Stimulated activated CD4-positive, alpha-beta T cell treated with anti-CD3 and anti-CD28 coated beads, Interleukin-12 subunit alpha, Interleukin-12 subunit beta, amount 100 ng/mL, for 24 hours (primary cell): ENCODE measurements around the gene FZD8.

Experiments
- DNase-seq, 2 experiments: peaks; one replicate each; pipeline ENCODE4 v3.0.0-alpha.2; 2020; ENCODE audit warnings: low read depth in 2 of 2

Gene FZD8

GRCh38 chr10:35605191-35605590 lies 36.9 kb downstream of the FZD8 start, which contains the start of gene GJD4:
Gene GJD4, plus strand, starts transcription at chr10:35605341. Its CDS starts 227 bp downstream, at chr10:35605568.
- no peak for DNase-seq

DNA sequence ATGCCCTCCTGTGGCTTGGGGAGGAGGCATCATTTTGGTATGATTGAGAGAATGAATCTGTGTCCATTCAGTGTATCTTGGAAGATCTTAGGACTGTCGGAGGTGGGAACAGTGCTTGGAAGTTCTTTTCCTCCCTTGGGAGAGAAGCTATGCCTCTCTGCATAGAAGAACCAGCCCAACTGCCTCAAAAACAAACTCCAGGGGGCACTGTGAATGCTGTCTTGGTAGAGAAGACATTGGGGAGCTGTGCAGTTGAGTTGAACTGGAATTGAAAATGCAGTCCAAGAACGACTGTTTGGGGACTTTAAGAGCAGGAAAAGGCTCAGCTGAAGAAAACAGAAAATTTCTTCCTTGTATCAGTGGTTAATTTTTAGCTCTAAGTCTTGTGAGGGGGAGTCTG lies 41.9 kb downstream of the FZD8 start:
- no peak for DNase-seq

GRCh38 chr10:35598379-35598778 lies 43.7 kb downstream of the FZD8 start:
- no peak for DNase-seq

- no peak for DNase-seq
These were observed 47.0 kb downstream of the FZD8 start for GRCh38 chr10:35595106-35595505.

GRCh38 chr10:35594115-35595079 lies 47.7 kb downstream of the FZD8 start:
- DNase-seq = no peak

DNA sequence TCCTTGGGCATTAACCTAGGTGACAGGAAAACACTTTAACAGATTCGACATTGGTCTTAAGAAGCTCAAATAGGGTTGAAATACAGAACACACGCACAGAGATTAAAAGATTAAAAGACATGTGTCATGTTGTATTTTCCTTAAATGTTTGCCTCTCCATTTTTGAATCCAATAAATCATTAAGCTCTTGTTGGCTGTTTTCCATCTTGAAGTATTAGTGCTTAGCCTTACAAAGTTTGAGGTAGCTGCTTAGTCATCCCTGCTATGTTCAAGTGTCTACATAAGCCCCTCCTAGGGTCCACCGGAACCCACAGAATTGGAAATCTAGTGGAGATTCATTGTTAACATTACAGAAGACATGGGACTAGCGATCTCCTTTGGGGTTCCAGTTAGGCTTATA lies 49.7 kb downstream of the FZD8 start:
- no peak for DNase-seq

GRCh38 chr10:35588836-35589235 lies 53.3 kb downstream of the FZD8 start:
- DNase-seq = no peak
